Activated B cell treated with CpG ODN at 0.5 μM for 24 hours (primary cell): ENCODE measurements around the gene UQCRQ. TPM values are rescaled to one million over a fixed set of nuclear protein-coding genes. Genes with fewer than 3 reads are reported as not detected.
"Not testable (repeated sequence)": the region's sequence is repeated elsewhere in the genome, so short reads cannot be mapped to it uniquely, and the experiment has no call there.

Source experiments
- ATAC-seq: fragments of 200-7000 bp; cut with Tn5 transposase; one replicate; pipeline ENCODE4 v1.10.0; 2021; ENCODE audit warnings: low read depth, mild to moderate bottlenecking, moderate library complexity
- CTCF ChIA-PET: fragments of 350-600 bp; sonication (Branson Sonifier 250); formaldehyde crosslinking; loops from one replicate; lab custom pipeline; 2021; ENCODE audit warnings: antibody characterized with exemption; lab: Charles Lee
- POLR2A ChIA-PET: fragments of 350-600 bp; sonication (Branson Sonifier 250); formaldehyde crosslinking; loops from one replicate; lab custom pipeline; 2021; ENCODE audit warnings: antibody characterized with exemption; lab: Charles Lee
- DNase-seq: peaks from one replicate; pipeline ENCODE4 v3.0.0; 2022
- H3K27ac Mint-ChIP-seq: one replicate; pipeline ENCODE4 v1.8.0; 2020; ENCODE audit warnings: mixed read lengths
- H3K27me3 Mint-ChIP-seq: one replicate; pipeline ENCODE4 v1.8.0; 2021; ENCODE audit warnings: mixed read lengths
- H3K36me3 Mint-ChIP-seq: one replicate; pipeline ENCODE4 v1.8.0; 2021; ENCODE audit warnings: low read depth, mixed read lengths
- H3K4me1 Mint-ChIP-seq: one replicate; pipeline ENCODE4 v1.8.0; 2021; ENCODE audit warnings: mixed read lengths
- H3K4me3 Mint-ChIP-seq: one replicate; pipeline ENCODE4 v1.8.0; 2020; ENCODE audit warnings: mild to moderate bottlenecking, mixed read lengths
- H3K9me3 Mint-ChIP-seq: one replicate; pipeline ENCODE4 v1.8.0; 2020; ENCODE audit warnings: mixed read lengths
- CTCF ChIP-seq: fragments of 200-600 bp; IDR thresholded peaks from one replicate; pipeline ENCODE4 v1.8.0; 2022; ENCODE audit warnings: antibody characterized with exemption, mild to moderate bottlenecking
- intact Hi-C: fragments of 100-400 bp; cut with micrococcal nuclease; formaldehyde crosslinking; loops from one replicate; pipeline ENCODE4 v1.15.1; 2024
- total RNA-seq: library from RNA; stranded (reverse); gene quantifications from 2 replicates; pipeline ENCODE4 v1.2.3, GENCODE V29; 2022

Gene UQCRQ
- total RNA-seq, 1 donor from 2014 or later, result 197 TPM

- Mint-ChIP-seq H3K27me3 (no peaks in the 10 kb centered on the region), H3K4me1 (no peaks in the 10 kb centered on the region), H3K4me3 (no peak overlapping the region), H3K9me3 (no peaks in the 10 kb centered on the region), H3K27ac (no peak overlapping the region), H3K36me3 (no peaks in the 10 kb centered on the region)
- DNase-seq (no peak), ATAC-seq (no peak)
- ChIA-PET POLR2A (no interaction called here), CTCF (no interaction called here)
- intact Hi-C loops, result no loop called here
- TF ChIP-seq CTCF, result no peak
These were observed 17.1 kb upstream of the UQCRQ start for GRCh38 chr5:132849347-132849746.

- intact Hi-C loops, result no loop called here
- no peak for TF ChIP-seq CTCF
- CTCF ChIA-PET, result interaction anchor here (0.7 to 0.9 kb wide), 2 partner anchors 30 to 338 kb away, joined by 3 read pairs; no protein-coding TSS in a partner anchor
- POLR2A ChIA-PET, result no interaction called here
- Mint-ChIP-seq H3K4me3 (no peak overlapping the region), H3K27ac (no peak overlapping the region), H3K9me3 (no peaks in the 10 kb centered on the region), H3K4me1 (no peaks in the 10 kb centered on the region), H3K36me3 (no peaks in the 10 kb centered on the region), H3K27me3 (peaks cover 3% of the 10 kb centered on the region)
- ATAC-seq (no peak), DNase-seq (no peak)
These were observed 16.4 kb upstream of the UQCRQ start for GRCh38 chr5:132850066-132850465.

GRCh38 chr5:132853323-132853722 is 13.1 kb upstream of the UQCRQ start:
- Mint-ChIP-seq H3K27me3 (peaks cover 5% of the 10 kb centered on the region), H3K9me3 (no peaks in the 10 kb centered on the region), H3K27ac (no peak overlapping the region), H3K36me3 (no peaks in the 10 kb centered on the region), H3K4me3 (no peak overlapping the region), H3K4me1 (no peaks in the 10 kb centered on the region)
- DNase-seq (no peak), ATAC-seq (no peak)
- no peak for TF ChIP-seq CTCF
- intact Hi-C loops, result no loop called here
- CTCF ChIA-PET, result no interaction called here
- POLR2A ChIA-PET, result no interaction called here

GRCh38 chr5:132853790-132854189 is 12.7 kb upstream of the UQCRQ start:
- ATAC-seq, result no peak
- DNase-seq, result no peak
- no peak overlapping the region for H3K4me3 Mint-ChIP-seq
- H3K27me3 Mint-ChIP-seq, result peaks cover 5% of the 10 kb centered on the region
- no peak for TF ChIP-seq CTCF
- no peaks in the 10 kb centered on the region for H3K36me3 Mint-ChIP-seq
- no peaks in the 10 kb centered on the region for H3K9me3 Mint-ChIP-seq
- no peaks in the 10 kb centered on the region for H3K4me1 Mint-ChIP-seq
- intact Hi-C loops, result no loop called here
- ChIA-PET POLR2A (interaction anchor here (0.5 kb wide), 1 partner anchor 496 kb away, joined by 5 read pairs; no protein-coding TSS in a partner anchor), CTCF (interaction anchor here (0.6 kb wide), 1 partner anchor 158 kb away, joined by 3 read pairs; no protein-coding TSS in a partner anchor)
- H3K27ac Mint-ChIP-seq, result no peak overlapping the region

GRCh38 chr5:132854301-132854700 is 12.1 kb upstream of the UQCRQ start:
- Mint-ChIP-seq H3K4me1 (no peaks in the 10 kb centered on the region), H3K9me3 (no peaks in the 10 kb centered on the region), H3K36me3 (no peaks in the 10 kb centered on the region), H3K27me3 (peaks cover 5% of the 10 kb centered on the region), H3K4me3 (no peak overlapping the region), H3K27ac (no peak overlapping the region)
- ChIA-PET CTCF (interaction anchor here (0.6 kb wide), 1 partner anchor 157 kb away, joined by 3 read pairs; no protein-coding TSS in a partner anchor), POLR2A (interaction anchor here (0.5 kb wide), 1 partner anchor 496 kb away, joined by 5 read pairs; no protein-coding TSS in a partner anchor)
- DNase-seq, result no peak
- intact Hi-C loops, result no loop called here
- no peak for ATAC-seq
- no peak for TF ChIP-seq CTCF

GRCh38 chr5:132854992-132855391 is 11.4 kb upstream of the UQCRQ start:
- H3K36me3 Mint-ChIP-seq, intact Hi-C loops, H3K27me3 Mint-ChIP-seq, POLR2A ChIA-PET, H3K4me1 Mint-ChIP-seq, ATAC-seq, H3K9me3 Mint-ChIP-seq, CTCF ChIA-PET, DNase-seq, H3K4me3 Mint-ChIP-seq, H3K27ac Mint-ChIP-seq: not testable (repeated sequence)
